ENCODE data around the gene INPP5D. TPM values are rescaled to one million over a fixed set of nuclear protein-coding genes. Genes with fewer than 3 reads are reported as not detected.

The INPP5D gene
- total RNA-seq, 1 experiment from 2014 or later: not detected

- H3K27ac Mint-ChIP-seq (ENCODE audit: unreplicated experiment): no peak overlapping the region
- BruUV-seq (replicated peaks): no TSS peak
- H3K27me3 Mint-ChIP-seq (ENCODE audit: unreplicated experiment): no peaks in the 10 kb centered on the region
- no peak overlapping the region for H3K4me3 Mint-ChIP-seq (ENCODE audit: low read depth, unreplicated experiment)
- H3K4me1 Mint-ChIP-seq (ENCODE audit: low read depth, unreplicated experiment): no peaks in the 10 kb centered on the region
- no peaks in the 10 kb centered on the region for H3K36me3 Mint-ChIP-seq (ENCODE audit: insufficient read depth, unreplicated experiment)
- CTCF ChIA-PET: no interaction called here
- TF ChIP-seq CTCF (IDR thresholded peaks at IDR 0.05; ENCODE audit: unreplicated experiment): no peak
- H3K9me3 Mint-ChIP-seq (ENCODE audit: low read depth, unreplicated experiment): no peaks in the 10 kb centered on the region
- intact Hi-C loops (cut with micrococcal nuclease; ENCODE audit: unreplicated experiment): no loop called here
- DNase-seq: no peak
Measured at GRCh38 chr2:233164128-233164635, 104.0 kb downstream of the INPP5D start.

- H3K27me3 Mint-ChIP-seq (ENCODE audit: unreplicated experiment): no peaks in the 10 kb centered on the region
- intact Hi-C loops (cut with micrococcal nuclease; ENCODE audit: unreplicated experiment): no loop called here
- no peaks in the 10 kb centered on the region for H3K4me1 Mint-ChIP-seq (ENCODE audit: low read depth, unreplicated experiment)
- H3K4me3 Mint-ChIP-seq (ENCODE audit: low read depth, unreplicated experiment): no peak overlapping the region
- DNase-seq: no peak
- H3K36me3 Mint-ChIP-seq (ENCODE audit: insufficient read depth, unreplicated experiment): no peaks in the 10 kb centered on the region
- CTCF ChIA-PET: no interaction called here
- no TSS peak for BruUV-seq (replicated peaks)
- H3K27ac Mint-ChIP-seq (ENCODE audit: unreplicated experiment): no peak overlapping the region
- H3K9me3 Mint-ChIP-seq (ENCODE audit: low read depth, unreplicated experiment): no peaks in the 10 kb centered on the region
- TF ChIP-seq CTCF (IDR thresholded peaks at IDR 0.05; ENCODE audit: unreplicated experiment): no peak
Measured at GRCh38 chr2:233164967-233165366, 104.8 kb downstream of the INPP5D start.

- intact Hi-C loops (cut with micrococcal nuclease; ENCODE audit: unreplicated experiment): no loop called here
- Mint-ChIP-seq H3K27me3 (ENCODE audit: unreplicated experiment) (no peaks in the 10 kb centered on the region), H3K4me3 (ENCODE audit: low read depth, unreplicated experiment) (no peak overlapping the region), H3K27ac (ENCODE audit: unreplicated experiment) (no peak overlapping the region), H3K36me3 (ENCODE audit: insufficient read depth, unreplicated experiment) (no peaks in the 10 kb centered on the region), H3K9me3 (ENCODE audit: low read depth, unreplicated experiment) (no peaks in the 10 kb centered on the region), H3K4me1 (ENCODE audit: low read depth, unreplicated experiment) (no peaks in the 10 kb centered on the region)
- CTCF ChIA-PET: no interaction called here
- no peak for TF ChIP-seq CTCF (IDR thresholded peaks at IDR 0.05; ENCODE audit: unreplicated experiment)
- DNase-seq: no peak
- no TSS peak for BruUV-seq (replicated peaks)
Measured at GRCh38 chr2:233165543-233165894, 105.4 kb downstream of the INPP5D start.

GRCh38 chr2:233165895-233166661 lies 105.9 kb downstream of the INPP5D start:
- DNase-seq: peak; percentile 68
- CTCF ChIA-PET: no interaction called here
- Mint-ChIP-seq H3K4me1 (ENCODE audit: low read depth, unreplicated experiment) (no peaks in the 10 kb centered on the region), H3K27ac (ENCODE audit: unreplicated experiment) (no peak overlapping the region), H3K4me3 (ENCODE audit: low read depth, unreplicated experiment) (no peak overlapping the region), H3K9me3 (ENCODE audit: low read depth, unreplicated experiment) (no peaks in the 10 kb centered on the region), H3K27me3 (ENCODE audit: unreplicated experiment) (no peaks in the 10 kb centered on the region), H3K36me3 (ENCODE audit: insufficient read depth, unreplicated experiment) (no peaks in the 10 kb centered on the region)
- intact Hi-C loops (cut with micrococcal nuclease; ENCODE audit: unreplicated experiment): no loop called here
- no TSS peak for BruUV-seq (replicated peaks)
- no peak for TF ChIP-seq CTCF (IDR thresholded peaks at IDR 0.05; ENCODE audit: unreplicated experiment)

Measured in Calu3 (cell line).